NCI-H1092 treated with DMSO at 0.1 percent for 48 hours (cell line): ENCODE measurements around the gene ZER1.
A peak's percentile ranks its signal among the peaks of the same experiment; 100 is the strongest.
"Not testable (repeated sequence)": the region's sequence is repeated elsewhere in the genome, so short reads cannot be mapped to it uniquely, and the experiment has no call there.

Source experiments
- DNase-seq: peaks from one replicate; lab custom pipeline; 2025; lab: John Stamatoyannopoulos, UW

Gene ZER1

DNA sequence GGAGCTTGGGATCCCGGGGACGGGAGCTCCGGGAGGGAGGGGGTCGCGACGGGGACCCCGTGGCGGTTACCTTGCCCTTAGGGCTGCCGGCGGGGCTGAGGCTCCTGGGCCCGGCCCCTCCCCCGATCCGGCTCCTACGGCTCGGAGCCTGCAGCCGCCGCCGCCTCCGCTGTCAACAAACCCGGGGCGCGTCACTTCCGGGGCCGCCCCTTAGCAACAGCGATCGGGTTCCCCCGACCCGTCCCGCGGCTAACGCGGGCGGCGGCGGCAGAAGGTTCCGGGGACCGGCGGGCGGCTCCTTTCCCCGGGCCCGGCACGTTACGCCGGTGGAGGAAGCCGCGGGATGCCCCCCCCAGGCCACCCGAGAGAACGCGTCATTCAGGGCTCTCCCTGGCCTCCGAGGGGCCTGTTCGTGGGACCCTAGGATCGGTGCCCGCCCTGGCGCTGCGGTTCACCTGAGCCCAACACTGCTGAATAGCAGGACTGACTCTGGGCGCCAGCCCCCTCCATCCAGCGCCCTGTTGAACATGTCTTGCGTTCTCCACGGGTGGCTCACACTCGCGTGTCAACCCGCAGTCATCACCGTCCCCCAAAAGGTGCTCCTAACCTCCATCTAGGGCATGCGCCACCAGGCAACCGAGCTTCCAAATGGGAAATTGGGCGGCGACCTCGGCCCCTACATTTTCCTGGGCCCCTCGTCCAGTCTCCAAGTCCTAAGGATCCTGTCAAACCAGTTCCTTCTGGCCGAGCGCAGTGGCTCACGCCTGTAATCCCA lies at the start of gene ZER1:
Gene ZER1 (minus strand): TSS at position 183 of the 775 bp plus-strand sequence. CDS start 16,362 bp downstream, outside the sequence.
- peak; percentile 87 for DNase-seq

- DNase-seq, result no peak
Observed at GRCh38 chr9:128820665-128821583, 49.2 kb upstream of the ZER1 start.

GRCh38 chr9:128819716-128820664 lies 48.3 kb upstream of the ZER1 start:
- no peak for DNase-seq

- peak; percentile 39 for DNase-seq
Observed at GRCh38 chr9:128818839-128819715, 47.4 kb upstream of the ZER1 start.

DNA sequence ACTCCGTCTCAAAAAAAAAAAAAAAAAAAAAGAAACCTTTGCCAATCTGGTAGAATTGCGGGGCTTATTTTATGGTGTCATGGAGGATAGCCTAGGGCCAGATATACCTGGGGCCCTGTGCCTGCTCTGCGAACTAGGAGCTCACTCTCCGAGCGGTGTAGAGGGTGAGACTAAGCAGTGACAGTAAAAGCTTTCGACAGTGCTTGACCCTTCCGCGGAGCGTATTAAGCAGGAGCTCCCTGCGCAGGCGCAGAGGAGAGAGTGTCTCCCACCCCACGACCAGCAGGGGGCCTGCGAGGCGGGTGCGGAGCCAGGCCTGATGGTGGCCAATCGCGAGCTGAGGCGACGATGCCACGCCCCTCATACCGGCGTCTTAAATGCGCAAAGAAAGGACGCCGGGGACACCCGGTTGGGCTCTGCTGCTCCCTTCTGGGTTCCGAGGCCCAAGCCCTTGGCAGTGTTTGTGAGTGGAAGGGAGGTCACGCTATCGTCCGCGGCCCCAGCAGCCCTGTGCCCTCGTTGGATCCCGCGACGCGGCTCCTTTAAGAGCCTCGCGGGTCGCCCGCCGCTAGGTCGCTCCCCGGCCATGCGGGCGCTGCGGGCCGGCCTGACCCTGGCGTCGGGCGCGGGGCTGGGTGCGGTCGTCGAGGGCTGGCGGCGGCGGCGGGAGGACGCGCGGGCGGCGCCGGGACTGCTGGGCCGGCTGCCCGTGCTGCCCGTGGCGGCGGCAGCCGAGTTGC lies 46.5 kb upstream of the ZER1 start, which contains the start of gene ENDOG:
Gene ENDOG (plus strand): TSS at position 402 of the 740 bp plus-strand sequence. CDS start 185 bp downstream, at position 587.
- DNase-seq, result peak; percentile 97

GRCh38 chr9:128810873-128811272 lies 39.1 kb upstream of the ZER1 start:
- DNase-seq, result no peak

- DNase-seq, result no peak
Observed at GRCh38 chr9:128809831-128810230, 38.1 kb upstream of the ZER1 start.

DNA sequence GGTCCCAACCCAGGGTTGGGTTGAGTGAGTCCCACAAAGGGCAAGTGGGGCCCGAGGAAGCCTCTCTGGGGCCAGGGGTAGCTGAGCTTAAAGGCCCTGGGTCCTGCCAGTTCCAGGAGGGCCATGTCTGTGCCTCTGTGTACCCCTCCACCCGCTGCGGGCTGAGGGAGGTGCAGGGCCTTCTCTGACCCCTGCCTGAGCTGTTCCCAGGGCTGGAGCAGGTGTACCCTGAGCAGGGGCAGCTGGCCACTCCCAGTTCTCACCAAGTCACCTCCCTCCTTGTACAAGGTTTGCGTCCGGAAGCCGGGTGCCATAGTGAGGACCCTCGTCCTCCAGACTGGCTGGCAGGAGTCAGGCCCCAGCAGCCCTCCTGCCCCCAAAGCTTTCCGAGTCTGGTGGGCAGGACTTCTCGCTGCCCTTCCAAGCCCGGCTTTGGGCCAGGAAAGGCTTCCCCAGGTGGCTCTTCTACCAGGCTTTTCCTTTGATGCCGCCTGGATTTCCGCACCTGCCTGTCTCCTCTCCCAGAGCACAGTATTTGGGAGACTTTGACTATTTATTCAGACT lies 37.4 kb upstream of the ZER1 start:
- DNase-seq, result no peak

DNA sequence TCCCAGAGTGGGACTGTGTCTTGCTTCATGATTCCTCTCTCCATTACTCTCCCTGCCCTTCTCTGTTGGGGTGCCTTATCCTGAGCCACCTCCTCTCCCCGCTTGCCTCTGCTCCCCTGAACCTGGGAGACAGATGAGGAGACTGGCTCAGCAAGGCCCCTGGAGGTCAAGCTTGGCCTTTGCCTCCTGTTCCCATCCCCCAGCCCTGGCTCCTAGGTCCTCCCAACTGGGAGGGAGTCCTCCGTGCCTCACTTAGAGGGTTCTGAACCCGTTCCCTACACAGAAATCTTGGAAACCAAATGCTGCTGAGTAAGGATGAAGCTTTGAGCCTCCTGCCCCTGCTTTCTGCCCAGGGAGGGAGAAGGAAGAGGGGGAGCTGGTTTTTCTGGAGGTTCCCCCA lies 36.8 kb upstream of the ZER1 start:
- no peak for DNase-seq

DNA sequence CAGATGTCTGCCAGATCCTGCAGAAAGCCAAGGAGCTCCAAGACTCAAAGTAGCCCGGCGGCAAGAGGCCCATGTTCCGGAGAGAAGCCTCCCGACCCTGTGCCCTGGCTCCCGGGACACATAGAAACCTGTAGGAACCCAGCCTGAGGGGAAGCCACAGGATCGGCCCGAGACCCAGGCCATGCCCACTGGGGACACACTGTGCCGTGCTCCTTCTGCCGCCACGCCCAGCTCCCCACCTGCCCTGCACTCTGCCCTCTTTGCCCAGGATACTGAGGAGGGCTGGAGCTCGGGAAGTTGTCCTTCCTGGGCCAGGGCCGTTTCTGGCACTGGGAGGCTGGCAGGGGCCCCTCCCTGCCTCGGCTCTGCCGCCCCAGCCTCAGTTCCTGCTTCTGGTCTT lies 36.1 kb upstream of the ZER1 start:
- no peak for DNase-seq

DNA sequence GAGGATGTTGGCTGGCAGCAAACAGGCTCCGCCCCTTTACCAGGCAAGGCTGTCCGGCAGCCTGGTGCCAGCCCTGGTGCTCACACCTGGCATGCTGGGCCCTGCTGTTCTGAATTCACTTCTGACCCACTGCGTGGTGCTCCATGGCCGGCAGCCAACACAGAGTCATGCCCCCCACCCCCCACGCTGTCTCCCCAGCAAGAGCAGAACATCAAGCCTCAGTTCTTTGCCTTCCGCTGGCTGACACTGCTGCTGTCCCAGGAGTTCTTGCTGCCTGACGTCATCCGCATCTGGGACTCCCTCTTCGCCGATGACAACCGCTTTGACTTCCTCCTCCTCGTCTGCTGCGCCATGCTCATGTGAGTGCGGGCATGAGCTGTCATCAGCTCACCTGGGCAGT lies 33.9 kb upstream of the ZER1 start:
- DNase-seq, result no peak

DNA sequence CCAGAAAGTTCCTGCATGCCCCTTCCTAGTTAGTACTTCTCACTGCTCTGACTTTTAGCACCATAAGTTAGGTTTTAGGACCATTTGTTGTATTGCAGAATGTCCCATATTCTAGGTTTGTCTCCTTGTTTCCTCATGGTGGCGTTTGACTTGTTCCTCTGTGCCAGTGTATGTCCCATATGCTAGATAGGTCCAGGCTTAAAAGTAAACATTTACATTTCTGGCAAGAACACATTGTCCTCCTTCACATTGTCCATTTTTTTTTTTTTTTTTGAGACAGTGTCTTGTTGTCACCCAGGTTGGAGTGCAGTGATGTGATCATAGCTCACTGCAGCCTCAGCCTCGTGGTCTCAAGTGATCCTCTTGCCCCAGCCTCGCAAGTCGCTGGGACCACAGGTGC lies 30.8 kb upstream of the ZER1 start:
- DNase-seq, result no peak

GRCh38 chr9:128800061-128800460 lies 28.3 kb upstream of the ZER1 start:
- DNase-seq, result no peak

- no peak for DNase-seq
Observed at GRCh38 chr9:128798896-128799295, 27.2 kb upstream of the ZER1 start.

- DNase-seq, result not testable (repeated sequence)
Observed at GRCh38 chr9:128794961-128795360, 23.2 kb upstream of the ZER1 start.

DNA sequence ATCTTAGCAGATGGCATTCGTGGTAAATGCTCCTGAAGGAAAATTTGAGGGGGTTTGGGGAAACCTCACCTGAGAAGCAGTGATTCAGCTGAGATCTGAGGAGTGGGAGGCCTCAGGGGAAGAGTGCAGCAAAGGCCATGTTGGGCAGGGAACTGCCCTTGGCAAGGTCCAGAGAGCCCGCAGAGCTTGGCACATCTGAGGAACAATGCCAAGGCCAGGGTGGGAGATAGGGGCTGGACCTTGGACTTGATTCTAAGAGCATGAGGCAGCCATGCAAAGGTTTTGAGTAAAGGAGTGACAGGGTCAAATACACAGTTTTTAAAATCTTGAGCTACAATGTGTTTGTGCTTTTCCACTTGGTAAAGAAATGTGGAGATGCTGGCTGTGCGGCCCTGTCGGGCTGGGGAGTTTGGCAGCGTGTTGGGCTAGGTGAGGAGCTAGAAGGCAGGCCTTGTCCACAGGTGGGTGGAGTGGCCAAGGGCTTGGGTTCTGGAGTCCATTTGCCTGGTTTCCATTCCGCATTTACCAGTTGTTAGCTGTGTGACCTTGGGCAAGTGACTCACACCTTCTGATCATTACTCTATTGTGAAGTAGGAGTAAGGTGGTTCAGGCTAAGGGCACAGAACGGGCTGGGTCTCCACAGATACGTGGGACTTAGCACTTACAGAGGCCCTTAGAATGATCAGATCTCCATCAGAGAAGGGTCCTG lies 21.4 kb upstream of the ZER1 start:
- DNase-seq, result no peak

DNA sequence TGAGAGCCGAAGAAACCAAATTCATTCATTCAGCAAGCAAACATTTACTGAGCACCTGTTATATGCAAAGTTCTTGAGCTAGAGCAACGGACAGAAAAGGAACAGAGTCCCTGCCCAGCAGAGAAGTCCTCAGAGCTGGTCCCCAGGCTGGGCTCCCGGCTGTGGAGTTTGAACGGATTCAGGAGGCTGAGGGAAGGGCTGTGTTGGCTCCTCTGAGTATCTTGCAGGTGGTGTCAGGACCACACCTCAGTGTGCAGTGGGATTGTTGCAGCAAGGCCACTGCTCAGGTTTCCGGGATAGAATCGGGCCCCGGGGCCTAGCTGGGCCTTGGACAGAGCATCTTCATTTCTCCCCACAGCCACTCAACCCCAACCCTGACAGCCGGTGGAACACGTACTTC lies 20.4 kb upstream of the ZER1 start:
- no peak for DNase-seq

GRCh38 chr9:128790536-128790935 lies 18.8 kb upstream of the ZER1 start:
- DNase-seq, result no peak

DNA sequence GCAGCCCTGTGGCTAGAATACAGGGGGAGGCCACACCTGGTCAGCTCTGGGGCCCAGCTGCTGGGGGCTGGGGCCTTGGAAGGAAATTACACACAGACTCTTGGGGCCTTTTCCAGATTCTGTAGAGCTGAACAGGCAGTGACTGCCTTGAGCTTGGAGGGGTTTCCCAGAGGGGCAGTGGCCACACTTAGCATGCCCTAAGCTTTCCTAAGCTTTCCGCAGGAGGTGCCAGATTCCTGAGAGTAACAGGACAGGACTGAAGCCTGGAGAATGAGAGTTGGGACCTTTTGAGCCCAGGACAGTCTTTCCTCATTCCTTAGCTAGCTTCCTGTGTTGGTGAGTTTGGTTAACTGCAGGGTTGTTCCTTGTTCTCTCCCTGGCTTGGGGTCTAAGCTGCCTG lies 16.7 kb upstream of the ZER1 start:
- no peak for DNase-seq
